ENCODE measurements around the gene WDHD1.

GRCh38 chr14:55026441-55026792 is 482 bp downstream of the WDHD1 start:
- 0 out of 2 replicates have a peak, but pooled peaks have one; percentile 2 for TF ChIP-seq FOS (IDR thresholded peaks at IDR 0.05; ENCODE audit: low read depth, low read length)
- no peak for TF ChIP-seq BHLHE40 (IDR thresholded peaks at IDR 0.05; ENCODE audit: low read depth, low read length)
- no peak for TF ChIP-seq ELK1 (IDR thresholded peaks at IDR 0.05; ENCODE audit: borderline replicate concordance, low read depth, low read length)
- no peak for TF ChIP-seq POLR2A (IDR thresholded peaks at IDR 0.05; ENCODE audit: low read depth, low read length)
- TF ChIP-seq CTCF (conservative IDR thresholded peaks at IDR 0.05; ENCODE audit: low read depth, low read length): no peak
- TF ChIP-seq CHD1 (IDR thresholded peaks at IDR 0.05; ENCODE audit: low read depth, low read length): no peak
- no peak for TF ChIP-seq MAZ (IDR thresholded peaks at IDR 0.05; ENCODE audit: borderline replicate concordance, low read depth, low read length)
- TF ChIP-seq USF2 (IDR thresholded peaks at IDR 0.05; ENCODE audit: low read depth, low read length): no peak
- no peak for TF ChIP-seq MXI1 (IDR thresholded peaks at IDR 0.05; ENCODE audit: borderline replicate concordance, low read depth, low read length)
- TF ChIP-seq RAD21 (IDR thresholded peaks at IDR 0.05; ENCODE audit: low read length): no peak

Measured in IMR-90 (cell line).